Measurements from ENCODE around the gene ADRB2.

The ADRB2 gene

GRCh38 chr5:148856424-148856823, 30.0 kb downstream of the ADRB2 start:
- Histone ChIP-seq H3K4me3 (replicated peaks; ENCODE audit: insufficient read depth, low read length) (no peak overlapping the region), H3K27ac (replicated peaks) (no peak overlapping the region), H3K27me3 (ENCODE audit: insufficient read depth, poor library complexity, severe bottlenecking) (no peaks in the 10 kb centered on the region)
- TF ChIP-seq POLR2AphosphoS5 (IDR thresholded peaks at IDR 0.05; ENCODE audit: low read depth): no peak
- no peak for DNase-seq (ENCODE audit: low read depth in 1 of 2, low spot score in 1 of 2)

- Histone ChIP-seq H3K27ac (replicated peaks) (no peak overlapping the region), H3K4me3 (replicated peaks; ENCODE audit: insufficient read depth, low read length) (no peak overlapping the region), H3K27me3 (ENCODE audit: insufficient read depth, poor library complexity, severe bottlenecking) (no peaks in the 10 kb centered on the region)
- no peak for DNase-seq (ENCODE audit: low read depth in 1 of 2, low spot score in 1 of 2)
- TF ChIP-seq GABPA (IDR thresholded peaks at IDR 0.05; ENCODE audit: low read depth) (no peak), REST (IDR thresholded peaks at IDR 0.05; ENCODE audit: insufficient replicate concordance, low read depth) (no peak), POLR2AphosphoS5 (IDR thresholded peaks at IDR 0.05; ENCODE audit: low read depth) (no peak), SPI1 (IDR thresholded peaks at IDR 0.05; ENCODE audit: borderline replicate concordance, low read depth) (no peak)
These were observed 31.1 kb downstream of the ADRB2 start for GRCh38 chr5:148857474-148857873.

GRCh38 chr5:148858106-148858505, 31.7 kb downstream of the ADRB2 start:
- TF ChIP-seq REST (IDR thresholded peaks at IDR 0.05; ENCODE audit: insufficient replicate concordance, low read depth) (no peak), CTCF (IDR thresholded peaks at IDR 0.05; ENCODE audit: insufficient read depth, low read length) (no peak), POLR2AphosphoS5 (IDR thresholded peaks at IDR 0.05; ENCODE audit: low read depth) (no peak), GABPA (IDR thresholded peaks at IDR 0.05; ENCODE audit: low read depth) (no peak), SPI1 (IDR thresholded peaks at IDR 0.05; ENCODE audit: borderline replicate concordance, low read depth) (no peak)
- Histone ChIP-seq H3K4me3 (replicated peaks; ENCODE audit: insufficient read depth, low read length) (no peak overlapping the region), H3K27me3 (ENCODE audit: insufficient read depth, poor library complexity, severe bottlenecking) (no peaks in the 10 kb centered on the region), H3K27ac (replicated peaks) (no peak overlapping the region)
- DNase-seq (ENCODE audit: low read depth in 1 of 2, low spot score in 1 of 2): no peak

- H3K27me3 ChIP-seq (ENCODE audit: insufficient read depth, poor library complexity, severe bottlenecking): no peaks in the 10 kb centered on the region
- DNase-seq (ENCODE audit: low read depth in 1 of 2, low spot score in 1 of 2): no peak
- TF ChIP-seq POLR2AphosphoS5 (IDR thresholded peaks at IDR 0.05; ENCODE audit: low read depth): no peak
- no peak for TF ChIP-seq REST (IDR thresholded peaks at IDR 0.05; ENCODE audit: insufficient replicate concordance, low read depth)
- TF ChIP-seq SPI1 (IDR thresholded peaks at IDR 0.05; ENCODE audit: borderline replicate concordance, low read depth): no peak
- TF ChIP-seq CTCF (IDR thresholded peaks at IDR 0.05; ENCODE audit: insufficient read depth, low read length): no peak
- TF ChIP-seq GABPA (IDR thresholded peaks at IDR 0.05; ENCODE audit: low read depth): no peak
- no peak overlapping the region for H3K27ac ChIP-seq (replicated peaks)
- H3K4me3 ChIP-seq (replicated peaks; ENCODE audit: insufficient read depth, low read length): no peak overlapping the region
These were observed 32.1 kb downstream of the ADRB2 start for GRCh38 chr5:148858547-148858946.
